ENCODE measurements around the gene NRIP2.
"Not testable (repeated sequence)": the region's sequence is repeated elsewhere in the genome, so short reads cannot be mapped to it uniquely, and the experiment has no call there.

Gene NRIP2

GRCh38 chr12:2834581-2835491, at the start of gene NRIP2:
TSS of gene NRIP2 (minus strand) at chr12:2835035. CDS start at chr12:2834983, 52 bp downstream.
- no peak for DNase-seq

GRCh38 chr12:2879853-2880252, 45.0 kb upstream of the NRIP2 start:
- DNase-seq = no peak

GRCh38 chr12:2877953-2878732, 43.3 kb upstream of the NRIP2 start:
- DNase-seq = peak; percentile 59

- peak; percentile 92 for DNase-seq
Measured at GRCh38 chr12:2877047-2877952, 42.5 kb upstream of the NRIP2 start, which contains the start of the genes FOXM1 and RHNO1. TSS of gene FOXM1 (minus strand) at chr12:2877174. CDS start at chr12:2874478, 2,696 bp downstream. TSS of gene RHNO1 (plus strand) at chr12:2877223. CDS start at chr12:2885367, 8,144 bp downstream.

GRCh38 chr12:2876431-2877046, 41.7 kb upstream of the NRIP2 start:
- DNase-seq = peak; percentile 49

- DNase-seq = not testable (repeated sequence)
Measured at GRCh38 chr12:2868986-2869632, 34.3 kb upstream of the NRIP2 start.

GRCh38 chr12:2864198-2864597, 29.4 kb upstream of the NRIP2 start:
- no peak for DNase-seq

GRCh38 chr12:2863402-2863801, 28.6 kb upstream of the NRIP2 start:
- DNase-seq = not testable (repeated sequence)

- DNase-seq = no peak
Measured at GRCh38 chr12:2862876-2863275, 28.0 kb upstream of the NRIP2 start.

GRCh38 chr12:2860170-2860569, 25.3 kb upstream of the NRIP2 start:
- no peak for DNase-seq

- no peak for DNase-seq
Measured at GRCh38 chr12:2858944-2859421, 24.1 kb upstream of the NRIP2 start.

GRCh38 chr12:2858334-2858733, 23.5 kb upstream of the NRIP2 start:
- DNase-seq = no peak

GRCh38 chr12:2857576-2857975, 22.7 kb upstream of the NRIP2 start:
- no peak for DNase-seq

- DNase-seq = no peak
Measured at GRCh38 chr12:2857021-2857431, 22.2 kb upstream of the NRIP2 start, which contains the start of gene TEX52. TSS of gene TEX52 (minus strand) at chr12:2857039. CDS start at chr12:2857026, 13 bp downstream.

- DNase-seq = no peak
Measured at GRCh38 chr12:2856051-2856450, 21.2 kb upstream of the NRIP2 start.

GRCh38 chr12:2855546-2855945, 20.7 kb upstream of the NRIP2 start:
- no peak for DNase-seq

GRCh38 chr12:2854669-2855453, 20.0 kb upstream of the NRIP2 start:
- no peak for DNase-seq

- peak; percentile 64 for DNase-seq
Measured at GRCh38 chr12:2853626-2854025, 18.8 kb upstream of the NRIP2 start.

GRCh38 chr12:2851931-2852330, 17.1 kb upstream of the NRIP2 start:
- DNase-seq = no peak

GRCh38 chr12:2845280-2845679, 10.4 kb upstream of the NRIP2 start:
- no peak for DNase-seq

Data from OCI-M1 (cell line).